HFFc6 (cell line): ENCODE data around the gene IL17RE. TPM values are rescaled to one million over a fixed set of nuclear protein-coding genes. Genes with fewer than 3 reads are reported as not detected.

Experiments used
- DNase-seq: peaks from one replicate; pipeline ENCODE4 v3.0.0-alpha.2; 2018
- H3K27ac Mint-ChIP-seq: 2 replicates; pipeline ENCODE4 v1.8.0; 2020; ENCODE audit warnings: mild to moderate bottlenecking, mixed read lengths
- H3K27me3 Mint-ChIP-seq: 2 replicates; pipeline ENCODE4 v1.8.0; 2021; ENCODE audit warnings: mild to moderate bottlenecking, moderate library complexity, mixed read lengths; ENCODE audit not compliant: insufficient read depth
- H3K36me3 Mint-ChIP-seq: 2 replicates; pipeline ENCODE4 v1.8.0; 2021; ENCODE audit warnings: low read depth, mixed read lengths
- H3K4me1 Mint-ChIP-seq: 2 replicates; pipeline ENCODE4 v1.8.0; 2020; ENCODE audit warnings: low read depth, mixed read lengths
- H3K4me3 Mint-ChIP-seq: 2 replicates; pipeline ENCODE4 v1.8.0; 2020; ENCODE audit warnings: mild to moderate bottlenecking, moderate library complexity, mixed read lengths
- H3K9me3 Mint-ChIP-seq: 2 replicates; pipeline ENCODE4 v1.8.0; 2020; ENCODE audit warnings: mild to moderate bottlenecking, mixed read lengths
- CTCF ChIP-seq: fragments of 200-600 bp; sonication (generic); IDR thresholded peaks from 2 replicates; pipeline ENCODE4 v1.5.0; 2021; ENCODE audit warnings: antibody characterized with exemption, mild to moderate bottlenecking
- total RNA-seq, 6 experiments: library from RNA; stranded (reverse); fragmentation: NEBNext Ultra II Directional; extraction: Animal tissue kit (Norgen Biotek cat#: 25700); gene quantifications; 2 replicates in 1 of 6; 3 replicates in 5 of 6; pipeline ENCODE4 v1.2.3, GENCODE V29; 2021

IL17RE gene
- total RNA-seq, 6 experiments from 2014 or later = 0.51 to 0.80 (median 0.65) TPM

GRCh38 chr3:9903238-9903624 lies 583 bp downstream of the IL17RE start:
- Mint-ChIP-seq H3K27me3 (peaks cover 2% of the 10 kb centered on the region; the same call in 1 of the 2 replicates), H3K4me3 (peak overlapping the region; percentile 56), H3K36me3 (no peaks in the 10 kb centered on the region), H3K27ac (peak overlapping the region; percentile 75), H3K4me1 (peaks cover 35% of the 10 kb centered on the region), H3K9me3 (no peaks in the 10 kb centered on the region)
- no peak for TF ChIP-seq CTCF
- DNase-seq = no peak

- H3K27ac Mint-ChIP-seq = peak overlapping the region; percentile 75; the same call in 1 of the 2 replicates
Measured at GRCh38 chr3:9903904-9904303, 1.3 kb downstream of the IL17RE start.

GRCh38 chr3:9906480-9906879 lies 3.8 kb downstream of the IL17RE start:
- no peak for DNase-seq
- Mint-ChIP-seq H3K36me3 (no peaks in the 10 kb centered on the region), H3K27ac (no peak overlapping the region), H3K4me1 (peaks cover 22% of the 10 kb centered on the region), H3K9me3 (no peaks in the 10 kb centered on the region), H3K27me3 (peaks cover 5% of the 10 kb centered on the region), H3K4me3 (no peak overlapping the region)
- TF ChIP-seq CTCF = no peak

More at GRCh38 chr3:9903904-9904303, 1.3 kb downstream of the IL17RE start:
- Mint-ChIP-seq H3K27me3 (peaks cover 2% of the 10 kb centered on the region), H3K4me1 (peaks cover 29% of the 10 kb centered on the region), H3K4me3 (peak overlapping the region; percentile 56; the same call in 1 of the 2 replicates), H3K9me3 (no peaks in the 10 kb centered on the region), H3K36me3 (no peaks in the 10 kb centered on the region)
- TF ChIP-seq CTCF = no peak
- no peak for DNase-seq

GRCh38 chr3:9908286-9908685 lies 5.6 kb downstream of the IL17RE start:
- Mint-ChIP-seq H3K27me3 (peaks cover 5% of the 10 kb centered on the region), H3K27ac (no peak overlapping the region), H3K4me1 (peaks cover 20% of the 10 kb centered on the region), H3K36me3 (no peaks in the 10 kb centered on the region; the same call in 1 of the 2 replicates), H3K9me3 (no peaks in the 10 kb centered on the region), H3K4me3 (no peak overlapping the region)
- DNase-seq = no peak
- TF ChIP-seq CTCF = no peak

- Mint-ChIP-seq H3K4me3 (no peak overlapping the region), H3K27me3 (peaks cover 5% of the 10 kb centered on the region), H3K4me1 (peaks cover 11% of the 10 kb centered on the region), H3K27ac (no peak overlapping the region), H3K36me3 (no peaks in the 10 kb centered on the region; the same call in 1 of the 2 replicates), H3K9me3 (no peaks in the 10 kb centered on the region)
- TF ChIP-seq CTCF = no peak
- DNase-seq = no peak
Measured at GRCh38 chr3:9909221-9910013, 6.8 kb downstream of the IL17RE start.
